Measurements from ENCODE around the gene CPNE9.

CPNE9 gene

GRCh38 chr3:9675736-9676290 is 27.8 kb upstream of the CPNE9 start:
- H4K20me1 ChIP-seq (ENCODE audit: low read depth, low read length) = no peaks in the 10 kb centered on the region
- no peak overlapping the region for H2AFZ ChIP-seq (ENCODE audit: low read depth, low read length, severe bottlenecking)
- H3K4me3 ChIP-seq (ENCODE audit: insufficient read depth, low read length, poor library complexity, severe bottlenecking) = no peak overlapping the region

GRCh38 chr3:9676785-9677184 is 26.8 kb upstream of the CPNE9 start:
- no peaks in the 10 kb centered on the region for H3K36me3 ChIP-seq (ENCODE audit: low read length)
- no peaks in the 10 kb centered on the region for H3K9me2 ChIP-seq (replicated peaks; ENCODE audit: insufficient read depth, low read length)
- no peaks in the 10 kb centered on the region for H3F3A ChIP-seq (ENCODE audit: insufficient read depth)
- H3K9ac ChIP-seq (ENCODE audit: low read length) = no peak overlapping the region
- H3K9me3 ChIP-seq (ENCODE audit: insufficient read depth, low read length) = no peaks in the 10 kb centered on the region
- H3K27ac ChIP-seq (ENCODE audit: low read depth, low read length) = no peak overlapping the region
- H3K27me3 ChIP-seq (ENCODE audit: low read length) = no peaks in the 10 kb centered on the region
- no peak overlapping the region for H2AFZ ChIP-seq (ENCODE audit: low read depth, low read length, severe bottlenecking)
- no peak overlapping the region for H3K4me3 ChIP-seq (ENCODE audit: insufficient read depth, low read length, poor library complexity, severe bottlenecking)
- no peak for TF ChIP-seq EZH2phosphoT487 (conservative IDR thresholded peaks at IDR 0.05; ENCODE audit: low read length)
- no peak for TF ChIP-seq CTCF (IDR thresholded peaks at IDR 0.05; ENCODE audit: insufficient read depth, low read length, poor library complexity, severe bottlenecking)
- no peak overlapping the region for H3K4me2 ChIP-seq (ENCODE audit: low read depth, low read length, poor library complexity, severe bottlenecking)
- H4K20me1 ChIP-seq (ENCODE audit: low read depth, low read length) = no peaks in the 10 kb centered on the region
- no peaks in the 10 kb centered on the region for H3K79me2 ChIP-seq (ENCODE audit: insufficient read depth, low read length)

More at GRCh38 chr3:9675736-9676290, 27.8 kb upstream of the CPNE9 start:
- Histone ChIP-seq H3K9me2 (replicated peaks; ENCODE audit: insufficient read depth, low read length) (no peaks in the 10 kb centered on the region), H3K27me3 (ENCODE audit: low read length) (no peaks in the 10 kb centered on the region), H3K27ac (ENCODE audit: low read depth, low read length) (no peak overlapping the region), H3K36me3 (ENCODE audit: low read length) (no peaks in the 10 kb centered on the region), H3K4me2 (ENCODE audit: low read depth, low read length, poor library complexity, severe bottlenecking) (no peak overlapping the region), H3K79me2 (ENCODE audit: insufficient read depth, low read length) (no peaks in the 10 kb centered on the region), H3K9me3 (ENCODE audit: insufficient read depth, low read length) (no peaks in the 10 kb centered on the region), H3K9ac (ENCODE audit: low read length) (no peak overlapping the region), H3F3A (ENCODE audit: insufficient read depth) (no peaks in the 10 kb centered on the region)
- no peak for TF ChIP-seq EZH2phosphoT487 (conservative IDR thresholded peaks at IDR 0.05; ENCODE audit: low read length)
- TF ChIP-seq CTCF (IDR thresholded peaks at IDR 0.05; ENCODE audit: insufficient read depth, low read length, poor library complexity, severe bottlenecking) = no peak

GRCh38 chr3:9678493-9678892 is 25.1 kb upstream of the CPNE9 start:
- Histone ChIP-seq H3K36me3 (ENCODE audit: low read length) (no peaks in the 10 kb centered on the region), H4K20me1 (ENCODE audit: low read depth, low read length) (no peaks in the 10 kb centered on the region), H3K4me2 (ENCODE audit: low read depth, low read length, poor library complexity, severe bottlenecking) (no peak overlapping the region), H3K27me3 (ENCODE audit: low read length) (no peaks in the 10 kb centered on the region), H3K9me2 (replicated peaks; ENCODE audit: insufficient read depth, low read length) (no peaks in the 10 kb centered on the region), H3K27ac (ENCODE audit: low read depth, low read length) (no peak overlapping the region), H3K9me3 (ENCODE audit: insufficient read depth, low read length) (no peaks in the 10 kb centered on the region), H3K4me3 (ENCODE audit: insufficient read depth, low read length, poor library complexity, severe bottlenecking) (no peak overlapping the region), H3K9ac (ENCODE audit: low read length) (no peak overlapping the region), H3F3A (ENCODE audit: insufficient read depth) (no peaks in the 10 kb centered on the region), H2AFZ (ENCODE audit: low read depth, low read length, severe bottlenecking) (no peak overlapping the region), H3K79me2 (ENCODE audit: insufficient read depth, low read length) (no peaks in the 10 kb centered on the region)
- TF ChIP-seq EZH2phosphoT487 (conservative IDR thresholded peaks at IDR 0.05; ENCODE audit: low read length) (no peak), CTCF (IDR thresholded peaks at IDR 0.05; ENCODE audit: insufficient read depth, low read length, poor library complexity, severe bottlenecking) (no peak)

All from SU-DHL-6 (cell line).